ENCODE measurements around the gene ATG7.

Gene ATG7

GRCh38 chr3:11541321-11542303, 269.4 kb downstream of the ATG7 start:
- DNase-seq: no peak

GRCh38 chr3:11542551-11542950, 270.4 kb downstream of the ATG7 start:
- no peak for DNase-seq

- DNase-seq: no peak
These were observed 271.1 kb downstream of the ATG7 start for GRCh38 chr3:11543141-11543947.

GRCh38 chr3:11543948-11544387, 271.8 kb downstream of the ATG7 start:
- DNase-seq: no peak

GRCh38 chr3:11544412-11545181, 272.4 kb downstream of the ATG7 start:
- no peak for DNase-seq

- no peak for DNase-seq
These were observed 273.1 kb downstream of the ATG7 start for GRCh38 chr3:11545186-11545851.

GRCh38 chr3:11546657-11547302, 274.6 kb downstream of the ATG7 start:
- DNase-seq: no peak

- DNase-seq: no peak
These were observed 275.3 kb downstream of the ATG7 start for GRCh38 chr3:11547498-11547897.

- DNase-seq: no peak
These were observed 276.5 kb downstream of the ATG7 start for GRCh38 chr3:11548721-11549131.

- DNase-seq: no peak
These were observed 277.5 kb downstream of the ATG7 start for GRCh38 chr3:11549580-11550140.

- DNase-seq: no peak
These were observed 278.8 kb downstream of the ATG7 start for GRCh38 chr3:11551036-11551435.

- no peak for DNase-seq
These were observed 280.4 kb downstream of the ATG7 start for GRCh38 chr3:11552289-11553264.

GRCh38 chr3:11553436-11554235, 281.4 kb downstream of the ATG7 start:
- DNase-seq: no peak

- no peak for DNase-seq
These were observed 282.0 kb downstream of the ATG7 start for GRCh38 chr3:11554236-11554610.

- DNase-seq: no peak
These were observed 282.5 kb downstream of the ATG7 start for GRCh38 chr3:11554666-11555065.

GRCh38 chr3:11555211-11555782, 283.1 kb downstream of the ATG7 start:
- DNase-seq: no peak

- no peak for DNase-seq
These were observed 283.9 kb downstream of the ATG7 start for GRCh38 chr3:11555881-11556633.
